Amniotic stem cell (primary cell): Measurements from ENCODE around the gene OLFML1.
"Not testable (repeated sequence)": the region's sequence is repeated elsewhere in the genome, so short reads cannot be mapped to it uniquely, and the experiment has no call there.

ENCODE experiments used
- DNase-seq: peaks from one replicate; lab custom pipeline; 2025; lab: John Stamatoyannopoulos, UW

The OLFML1 gene

GRCh38 chr11:7512525-7513233 lies 27.4 kb downstream of the OLFML1 start:
- DNase-seq, result no peak

DNA sequence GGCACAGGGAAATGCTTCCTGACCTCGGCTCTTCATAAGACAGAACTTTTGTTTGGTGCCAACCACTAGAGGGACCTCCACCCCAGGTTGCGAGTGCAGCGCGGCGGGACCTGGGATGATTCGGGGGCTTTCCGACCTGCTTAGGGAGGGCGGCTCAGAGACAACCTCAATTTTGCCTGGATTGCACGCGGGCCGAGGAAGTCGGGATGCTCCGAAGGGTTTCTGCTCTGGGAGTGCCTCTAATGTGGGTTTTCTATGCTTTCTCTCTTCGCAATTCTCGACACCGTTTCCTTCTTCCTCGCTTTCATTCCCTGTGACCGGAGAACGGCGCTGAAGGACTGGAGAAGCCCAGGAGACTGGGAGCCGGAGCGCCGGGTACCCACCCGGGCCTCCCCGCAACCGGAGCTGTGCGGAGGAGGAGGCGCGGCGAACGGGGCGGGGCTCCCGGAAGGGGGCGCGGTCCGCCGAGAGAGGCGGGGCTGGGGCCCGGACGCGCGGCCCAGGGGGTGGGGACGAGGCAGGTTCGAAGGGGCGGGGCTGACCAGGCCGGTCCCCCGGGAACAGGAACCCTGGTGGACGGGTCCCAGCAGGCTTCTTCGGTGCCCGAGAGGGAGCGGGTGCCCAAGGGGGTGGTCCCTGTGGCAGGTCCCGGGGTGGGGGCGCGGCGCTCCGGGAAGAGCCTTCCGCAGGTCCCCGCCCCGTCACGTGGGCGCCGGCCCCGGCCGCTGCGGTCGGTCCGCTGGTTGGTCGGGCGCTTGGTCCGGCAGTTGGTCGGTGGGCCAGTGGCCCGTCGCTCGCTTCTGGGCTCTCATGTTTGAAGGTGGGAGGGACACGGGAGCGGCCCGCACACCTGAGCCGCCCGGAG lies 28.2 kb downstream of the OLFML1 start, which contains the start of gene PPFIBP2:
PPFIBP2 (plus strand) TSS at position 766 of the 865 bp plus-strand sequence. CDS start 35,477 bp downstream, outside the sequence.
- DNase-seq, result peak; percentile 71

DNA sequence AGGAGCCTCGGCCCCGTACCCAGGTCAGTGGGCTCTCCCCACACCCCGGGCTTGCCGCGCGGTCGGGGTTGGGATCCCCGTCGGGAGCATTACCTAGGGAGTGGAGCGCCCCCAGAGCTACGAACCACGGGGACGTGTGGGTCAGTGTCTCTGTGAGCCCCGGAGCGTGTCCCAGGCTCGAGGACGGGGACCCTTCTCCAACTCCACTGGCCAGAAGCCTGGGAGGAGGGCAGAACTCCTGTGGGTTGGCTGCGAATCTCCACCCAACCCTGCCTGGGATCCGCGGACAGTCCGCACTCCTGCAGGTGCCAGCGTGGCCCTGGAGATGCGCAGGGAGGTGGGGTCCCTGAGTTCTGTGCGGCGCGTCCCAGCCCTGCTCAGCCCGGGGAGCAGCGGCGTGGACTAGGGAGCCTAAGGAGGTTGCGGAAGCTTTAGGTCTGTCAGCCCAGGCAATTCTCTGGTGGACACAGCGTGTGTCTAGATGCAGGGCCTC lies 28.8 kb downstream of the OLFML1 start:
- DNase-seq, result no peak

DNA sequence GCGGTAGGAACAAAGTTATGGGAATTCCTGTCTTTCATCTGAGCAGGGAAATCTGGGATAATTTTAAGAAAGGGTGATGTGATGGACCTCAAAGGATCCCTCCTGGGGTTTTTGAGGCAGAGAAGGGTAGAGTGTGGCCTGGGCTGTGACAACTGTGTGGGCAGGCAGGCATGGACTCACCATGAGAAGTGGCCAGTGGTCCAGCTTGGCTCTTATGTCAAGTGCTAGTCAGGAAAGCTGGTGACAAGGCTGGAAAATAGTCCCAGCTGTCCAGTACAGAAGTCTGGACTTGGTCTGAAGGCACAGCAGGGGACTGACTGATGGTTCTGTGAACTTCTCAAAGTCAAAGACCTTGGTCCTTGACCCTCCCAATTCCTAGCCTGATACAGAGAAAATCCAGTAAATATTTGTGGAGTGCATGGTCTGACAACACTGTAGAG lies 30.2 kb downstream of the OLFML1 start:
- DNase-seq, result no peak

DNA sequence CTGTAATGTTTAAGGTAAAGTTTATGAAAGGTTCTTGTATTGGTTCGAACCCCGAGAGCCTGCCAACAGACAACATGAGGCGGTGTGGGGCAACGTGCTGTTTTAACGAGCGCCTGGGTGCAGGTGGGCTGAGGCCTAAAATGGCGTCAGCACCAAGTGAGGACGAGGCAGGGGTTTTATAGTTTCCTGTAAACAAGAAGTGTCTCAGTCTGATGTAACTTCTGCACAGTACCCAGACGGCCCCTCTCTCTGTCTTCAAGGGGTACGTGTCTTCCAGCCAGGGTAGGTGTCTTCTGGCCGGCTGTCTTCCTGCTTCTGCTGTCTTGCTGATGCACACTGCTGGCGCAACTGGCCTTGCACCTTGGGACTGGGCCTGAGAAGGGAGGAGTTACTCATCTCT lies 31.2 kb downstream of the OLFML1 start:
- no peak for DNase-seq

- not testable (repeated sequence) for DNase-seq
Observed at GRCh38 chr11:7517743-7518142, 32.4 kb downstream of the OLFML1 start.

- DNase-seq, result no peak
Observed at GRCh38 chr11:7518811-7519562, 33.7 kb downstream of the OLFML1 start.

DNA sequence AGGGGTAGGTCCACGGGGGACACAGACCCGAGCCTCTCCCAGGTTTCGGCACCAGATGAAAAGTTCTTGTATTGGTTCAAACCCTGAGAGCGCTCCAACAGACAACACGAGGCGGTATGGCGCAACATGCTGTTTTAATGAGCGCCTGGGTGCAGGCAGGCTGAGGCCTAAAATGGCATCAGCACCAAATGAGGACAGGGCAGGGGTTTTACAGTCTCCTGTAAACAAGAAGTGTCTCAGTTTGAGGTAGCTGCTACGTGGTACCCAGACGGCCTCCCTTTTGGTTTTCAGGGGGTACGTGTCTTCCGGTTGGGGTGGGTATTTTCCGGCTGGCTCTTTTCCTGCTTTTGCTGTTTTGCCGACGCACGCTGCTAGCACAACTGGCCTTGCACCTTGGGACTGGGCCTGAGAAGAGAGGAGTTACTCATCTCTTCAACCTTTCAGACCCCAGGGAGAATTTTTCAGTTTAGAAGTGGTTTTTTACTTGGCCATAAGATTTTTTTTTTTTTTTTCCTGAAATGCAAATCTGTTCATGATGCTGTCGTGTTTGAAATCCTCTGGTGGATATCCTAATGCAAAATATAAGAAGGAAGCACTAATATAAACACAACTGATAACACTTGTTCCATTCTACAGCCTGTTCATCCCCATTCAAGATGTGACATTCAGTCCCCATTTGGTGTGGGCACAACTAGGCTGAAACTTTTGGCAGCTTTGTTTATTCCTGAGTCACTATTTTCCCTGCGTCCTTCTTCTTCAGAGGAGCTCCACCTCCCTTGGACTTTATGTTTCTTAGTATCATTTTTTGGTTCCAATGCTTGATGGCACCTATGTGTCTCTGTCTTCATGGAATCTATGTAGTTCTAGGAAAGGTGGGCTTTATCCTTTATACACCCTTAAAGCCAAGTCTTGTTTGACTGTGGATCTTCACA lies 35.0 kb downstream of the OLFML1 start:
- DNase-seq, result no peak

- no peak for DNase-seq
Observed at GRCh38 chr11:7520981-7521487, 35.7 kb downstream of the OLFML1 start.

- DNase-seq, result no peak
Observed at GRCh38 chr11:7522121-7522520, 36.8 kb downstream of the OLFML1 start.

GRCh38 chr11:7522546-7522945 lies 37.2 kb downstream of the OLFML1 start:
- DNase-seq, result no peak

DNA sequence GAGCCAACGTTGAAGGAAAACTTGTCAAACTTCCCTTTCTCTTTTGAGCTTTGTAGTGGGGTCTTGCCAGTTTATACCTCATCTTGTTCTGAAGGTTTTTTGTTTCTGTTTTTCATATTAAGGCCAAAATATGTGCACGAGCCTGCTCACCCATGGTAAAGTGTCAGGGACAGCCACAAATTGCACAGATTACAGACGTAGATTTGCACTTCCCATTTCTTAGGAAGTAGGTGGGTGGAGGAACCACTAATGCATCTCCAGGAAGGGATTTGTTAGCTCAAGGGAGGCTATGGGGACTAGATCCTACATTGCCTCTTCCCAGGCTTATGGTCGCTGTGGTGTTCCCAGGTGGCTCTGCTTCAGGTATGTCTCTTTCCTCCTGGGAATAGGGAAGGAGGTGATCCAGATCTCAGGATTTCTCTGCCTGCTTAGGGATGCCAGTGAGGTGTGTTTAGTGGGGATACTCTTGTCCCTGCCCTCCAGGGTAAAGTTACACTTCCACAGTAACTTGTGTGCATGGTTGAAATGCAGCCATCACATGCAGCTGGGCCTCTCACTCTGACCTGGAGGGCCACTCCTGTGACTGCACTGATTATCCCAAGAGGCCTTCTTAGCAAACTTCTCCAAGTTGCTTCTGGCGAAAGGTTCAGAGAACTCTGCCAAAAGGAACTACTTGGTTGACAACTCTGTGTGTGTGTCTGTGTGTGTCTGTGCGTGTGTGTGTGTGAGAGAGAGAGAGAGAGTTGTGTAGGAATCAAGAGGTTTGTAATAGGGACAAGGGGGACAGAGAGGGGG lies 38.3 kb downstream of the OLFML1 start:
- DNase-seq, result no peak

DNA sequence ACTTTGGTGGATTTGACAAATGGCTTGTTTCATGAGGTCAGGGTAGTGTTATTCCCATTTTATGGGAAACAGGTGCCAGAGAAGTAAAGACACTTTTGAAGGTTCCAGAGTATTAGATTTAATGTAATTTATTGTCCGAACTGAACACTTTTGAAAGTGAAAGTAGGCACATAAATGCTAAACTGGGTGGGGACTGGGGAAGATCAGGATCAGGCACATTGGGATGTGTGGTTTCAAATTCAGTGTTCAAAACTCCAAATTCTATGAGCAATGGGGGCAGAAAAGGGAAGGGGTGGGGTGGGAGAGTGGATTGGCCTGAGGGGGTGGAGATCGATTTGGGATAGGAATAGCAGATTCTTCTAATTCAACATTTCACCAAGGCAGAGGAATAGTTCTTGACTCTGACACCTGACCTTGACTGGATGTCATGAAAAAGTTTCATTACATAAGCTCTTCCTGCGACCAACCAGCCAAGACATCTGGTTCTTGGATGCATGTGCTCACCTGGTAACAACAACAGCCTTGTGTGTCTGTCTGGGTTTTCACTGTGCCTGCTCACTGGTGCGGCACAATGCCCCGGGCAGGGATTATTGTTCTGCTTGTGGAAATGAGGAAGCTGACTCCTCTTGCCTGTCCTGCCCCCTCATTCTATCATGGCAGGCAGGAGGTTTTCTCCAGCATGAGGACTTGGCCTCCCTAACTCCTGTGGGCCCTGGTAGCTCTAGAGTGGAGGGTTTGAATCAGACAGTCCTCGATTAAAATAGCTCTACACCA lies 39.3 kb downstream of the OLFML1 start:
- DNase-seq, result no peak

GRCh38 chr11:7525424-7525823 lies 40.1 kb downstream of the OLFML1 start:
- DNase-seq, result no peak

- no peak for DNase-seq
Observed at GRCh38 chr11:7527029-7527428, 41.7 kb downstream of the OLFML1 start.

GRCh38 chr11:7528514-7529049 lies 43.3 kb downstream of the OLFML1 start:
- no peak for DNase-seq

DNA sequence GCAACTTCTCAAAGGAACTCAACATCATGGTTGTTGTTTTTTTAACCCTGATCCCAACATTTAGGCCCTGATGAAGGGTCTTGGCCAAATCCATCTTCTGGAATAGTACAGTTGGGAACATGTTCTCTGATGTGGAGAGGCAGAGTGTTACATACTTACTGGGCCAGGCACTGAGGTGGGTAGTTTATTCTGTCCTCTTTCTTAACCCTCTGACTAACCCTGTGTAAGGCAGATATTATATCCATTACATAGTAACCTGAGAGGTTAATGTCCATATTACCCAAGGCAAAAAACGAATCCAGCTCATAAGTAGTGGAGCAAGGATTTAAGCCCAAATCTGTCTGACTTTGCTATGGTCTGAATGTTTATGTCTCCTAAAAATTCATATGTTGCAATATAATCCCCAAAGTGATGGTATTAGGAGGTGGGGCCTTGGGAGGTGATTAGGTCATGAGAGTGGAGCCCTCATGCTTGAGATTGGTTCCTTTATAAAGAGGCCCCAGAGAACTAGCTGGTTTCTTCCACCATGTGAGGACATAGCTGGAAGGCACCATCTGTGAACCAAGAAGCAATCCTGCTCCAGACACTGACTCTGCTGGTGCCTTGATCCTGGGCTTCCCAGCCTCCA lies 44.8 kb downstream of the OLFML1 start:
- no peak for DNase-seq

GRCh38 chr11:7531011-7531410 lies 45.7 kb downstream of the OLFML1 start:
- no peak for DNase-seq
